Neuron (in vitro differentiated cells): ENCODE data around the gene NT5C1A.

Experiments used
- H2AFZ ChIP-seq: one replicate; pipeline ENCODE4 v1.6.1; 2013; ENCODE audit warnings: low read depth, mild to moderate bottlenecking, inconsistent platforms, low read length, moderate library complexity
- H3K27me3 ChIP-seq: one replicate; pipeline ENCODE4 v1.6.1; 2013; ENCODE audit warnings: low read length; ENCODE audit not compliant: insufficient read depth
- H3K36me3 ChIP-seq: one replicate; pipeline ENCODE4 v1.6.1; 2013; ENCODE audit warnings: low read length; ENCODE audit not compliant: insufficient read depth
- H3K4me1 ChIP-seq: one replicate; pipeline ENCODE4 v1.6.1; 2013; ENCODE audit warnings: low read length; ENCODE audit not compliant: insufficient read depth
- H3K4me3 ChIP-seq: 2 replicates; pipeline ENCODE4 v1.5.1; 2013; ENCODE audit warnings: mild to moderate bottlenecking, low read length, moderate library complexity
- H3K9me3 ChIP-seq: one replicate; pipeline ENCODE4 v1.6.1; 2013; ENCODE audit warnings: low read length

The NT5C1A gene

GRCh38 chr1:39620659-39621165, 51.2 kb downstream of the NT5C1A start:
- Histone ChIP-seq H3K27me3 (peaks cover 7% of the 10 kb centered on the region), H3K9me3 (no peaks in the 10 kb centered on the region)

GRCh38 chr1:39617488-39618049, 54.3 kb downstream of the NT5C1A start:
- Histone ChIP-seq H3K27me3 (no peaks in the 10 kb centered on the region), H3K36me3 (no peaks in the 10 kb centered on the region), H3K9me3 (no peaks in the 10 kb centered on the region), H3K4me1 (peaks cover 2% of the 10 kb centered on the region), H3K4me3 (no peak overlapping the region), H2AFZ (no peak overlapping the region)

More at GRCh38 chr1:39620659-39621165, 51.2 kb downstream of the NT5C1A start:
- Histone ChIP-seq H3K4me1 (no peaks in the 10 kb centered on the region), H3K4me3 (no peak overlapping the region), H2AFZ (no peak overlapping the region), H3K36me3 (no peaks in the 10 kb centered on the region)

GRCh38 chr1:39615086-39615673, 56.7 kb downstream of the NT5C1A start:
- Histone ChIP-seq H3K4me1 (peaks cover 2% of the 10 kb centered on the region), H3K36me3 (no peaks in the 10 kb centered on the region), H3K9me3 (no peaks in the 10 kb centered on the region), H2AFZ (no peak overlapping the region), H3K4me3 (no peak overlapping the region), H3K27me3 (no peaks in the 10 kb centered on the region)

- Histone ChIP-seq H3K4me3 (no peak overlapping the region), H2AFZ (no peak overlapping the region), H3K4me1 (peaks cover 2% of the 10 kb centered on the region), H3K36me3 (no peaks in the 10 kb centered on the region), H3K9me3 (no peaks in the 10 kb centered on the region), H3K27me3 (no peaks in the 10 kb centered on the region)
Observed at GRCh38 chr1:39614488-39614887, 57.4 kb downstream of the NT5C1A start.

GRCh38 chr1:39613250-39613649, 58.7 kb downstream of the NT5C1A start:
- Histone ChIP-seq H3K36me3 (no peaks in the 10 kb centered on the region), H2AFZ (no peak overlapping the region), H3K4me3 (no peak overlapping the region), H3K4me1 (peaks cover 2% of the 10 kb centered on the region), H3K9me3 (no peaks in the 10 kb centered on the region), H3K27me3 (no peaks in the 10 kb centered on the region)

GRCh38 chr1:39609618-39610331, 62.1 kb downstream of the NT5C1A start:
- no peak overlapping the region for H3K4me3 ChIP-seq
- no peak overlapping the region for H2AFZ ChIP-seq
- peaks cover 3% of the 10 kb centered on the region for H3K4me1 ChIP-seq
- H3K9me3 ChIP-seq: no peaks in the 10 kb centered on the region
- no peaks in the 10 kb centered on the region for H3K27me3 ChIP-seq
- H3K36me3 ChIP-seq: no peaks in the 10 kb centered on the region
